PC-9 (cell line): ENCODE measurements around the gene ADARB2. TPM values are rescaled to one million over a fixed set of nuclear protein-coding genes. Genes with fewer than 3 reads are reported as not detected.

ENCODE experiments used
- BruUV-seq: library from RNA; stranded (reverse); fragments of 400-500 nt; replicated peaks from 2 replicates; lab custom pipeline; 2021; lab: Mats Ljungman, UMichigan
- CTCF ChIA-PET: fragments of 300-600 bp; sonication (Branson Sonifier 250); formaldehyde crosslinking; loops from one replicate; lab custom pipeline; 2022; ENCODE audit warnings: antibody characterized with exemption; lab: Charles Lee
- POLR2A ChIA-PET: fragments of 300-600 bp; sonication (Branson Sonifier 250); formaldehyde crosslinking; loops from one replicate; lab custom pipeline; 2022; ENCODE audit warnings: antibody characterized with exemption; ENCODE audit not compliant: unreplicated experiment; lab: Charles Lee
- DNase-seq, 2 experiments: peaks; one replicate each; pipeline versions ENCODE4 v3.0.0 to v3.0.0-alpha.2; 2015 to 2022; ENCODE audit warnings: mixed read lengths in 1 of 2
- H2AFZ ChIP-seq: fragments of 200-600 bp; sonication (generic); 2 replicates; pipeline ENCODE4 v1.8.1; 2017; ENCODE audit warnings: antibody characterized with exemption
- H3F3A ChIP-seq: fragments of 200-600 bp; sonication (generic); 2 replicates; pipeline ENCODE4 v1.8.1; 2017; ENCODE audit warnings: antibody characterized with exemption, mild to moderate bottlenecking, low read depth; ENCODE audit not compliant: insufficient read depth
- H3K27ac ChIP-seq: fragments of 200-600 bp; sonication (generic); 2 replicates; pipeline ENCODE4 v1.6.1; 2016; ENCODE audit warnings: mixed run types
- H3K27me3 ChIP-seq: fragments of 200-600 bp; sonication (generic); 2 replicates; pipeline ENCODE4 v1.6.1; 2016; ENCODE audit warnings: low read depth, mixed run types; ENCODE audit not compliant: insufficient read depth
- H3K36me3 ChIP-seq: fragments of 200-600 bp; sonication (generic); 2 replicates; pipeline ENCODE4 v1.6.1; 2016; ENCODE audit warnings: low read depth, mixed run types
- H3K4me1 ChIP-seq: fragments of 200-600 bp; sonication (generic); replicated peaks from 2 replicates; pipeline ENCODE4 v1.6.1; 2016; ENCODE audit warnings: mixed run types; ENCODE audit not compliant: insufficient read depth
- H3K4me2 ChIP-seq: fragments of 200-600 bp; sonication (generic); 2 replicates; pipeline ENCODE4 v1.6.1; 2017; ENCODE audit warnings: mixed run types
- H3K4me3 ChIP-seq: fragments of 200-600 bp; sonication (generic); 2 replicates; pipeline ENCODE4 v1.6.1; 2016; ENCODE audit warnings: mixed run types
- H3K79me2 ChIP-seq: fragments of 200-600 bp; sonication (generic); 2 replicates; pipeline ENCODE4 v1.6.1; 2017; ENCODE audit warnings: low read depth, mixed run types
- H3K9me2 ChIP-seq: fragments of 200-600 bp; sonication (generic); 2 replicates; pipeline ENCODE4 v1.8.1; 2017; ENCODE audit warnings: mild to moderate bottlenecking; ENCODE audit not compliant: insufficient read depth
- H3K9me3 ChIP-seq: fragments of 200-600 bp; sonication (generic); 2 replicates; pipeline ENCODE4 v1.8.1; 2016; ENCODE audit warnings: low read depth; ENCODE audit not compliant: insufficient read depth
- H4K20me1 ChIP-seq: fragments of 200-600 bp; sonication (generic); 2 replicates; pipeline ENCODE4 v1.8.1; 2017; ENCODE audit not compliant: insufficient read depth
- CTCF ChIP-seq: fragments of 200-600 bp; sonication (generic); conservative IDR thresholded peaks from 2 replicates; pipeline ENCODE4 v1.6.1; 2017; ENCODE audit warnings: mixed run types, antibody characterized with exemption, mild to moderate bottlenecking, moderate library complexity
- EZH2 ChIP-seq: fragments of 200-600 bp; sonication (generic); IDR thresholded peaks from 2 replicates; pipeline ENCODE4 v1.8.0; 2017; ENCODE audit warnings: antibody characterized with exemption, low read depth
- intact Hi-C: fragments of 100-400 bp; cut with micrococcal nuclease; formaldehyde crosslinking; loops from one replicate; pipeline ENCODE4 v1.10.0; 2022; ENCODE audit not compliant: unreplicated experiment
- total RNA-seq: library from RNA; stranded (reverse); gene quantifications from 2 replicates; pipeline ENCODE4 v1.2.3, GENCODE V29; 2021

The ADARB2 gene
- total RNA-seq, 1 experiment from 2014 or later, result not detected

GRCh38 chr10:1615186-1615954 lies 122.0 kb downstream of the ADARB2 start:
- H3K36me3 ChIP-seq, result no peaks in the 10 kb centered on the region
- no peaks in the 10 kb centered on the region for H4K20me1 ChIP-seq
- intact Hi-C loops, result no loop called here
- H3K4me3 ChIP-seq, result no peak overlapping the region
- H3K27me3 ChIP-seq, result peaks cover 51% of the 10 kb centered on the region
- no peaks in the 10 kb centered on the region for H3K9me2 ChIP-seq
- CTCF ChIA-PET, result no interaction called here
- H2AFZ ChIP-seq, result no peak overlapping the region
- no peak for TF ChIP-seq EZH2
- no peak for TF ChIP-seq CTCF
- no peak overlapping the region for H3K27ac ChIP-seq
- no peaks in the 10 kb centered on the region for H3K4me1 ChIP-seq
- no peaks in the 10 kb centered on the region for H3K79me2 ChIP-seq
- no peak overlapping the region for H3K4me2 ChIP-seq
- H3K9me3 ChIP-seq, result no peaks in the 10 kb centered on the region
- POLR2A ChIA-PET, result no interaction called here
- no peaks in the 10 kb centered on the region for H3F3A ChIP-seq
- no peak for DNase-seq
- no TSS peak for BruUV-seq

- Histone ChIP-seq H3K4me3 (no peak overlapping the region), H3K4me1 (no peaks in the 10 kb centered on the region), H2AFZ (no peak overlapping the region), H3K9me2 (no peaks in the 10 kb centered on the region), H3K27me3 (peaks cover 66% of the 10 kb centered on the region), H4K20me1 (no peaks in the 10 kb centered on the region), H3K4me2 (no peak overlapping the region), H3K9me3 (no peaks in the 10 kb centered on the region), H3K36me3 (no peaks in the 10 kb centered on the region), H3K27ac (no peak overlapping the region), H3K79me2 (no peaks in the 10 kb centered on the region), H3F3A (no peaks in the 10 kb centered on the region)
- TF ChIP-seq EZH2 (no peak), CTCF (no peak)
- POLR2A ChIA-PET, result no interaction called here
- BruUV-seq, result no TSS peak
- intact Hi-C loops, result no loop called here
- DNase-seq, result no peak
- CTCF ChIA-PET, result no interaction called here
Observed at GRCh38 chr10:1613511-1613910, 123.8 kb downstream of the ADARB2 start.

- Histone ChIP-seq H3K9me2 (no peaks in the 10 kb centered on the region), H2AFZ (no peak overlapping the region), H3K9me3 (no peaks in the 10 kb centered on the region), H3K4me3 (no peak overlapping the region), H3F3A (no peaks in the 10 kb centered on the region), H3K79me2 (no peaks in the 10 kb centered on the region), H3K27ac (no peak overlapping the region), H3K27me3 (peaks cover 71% of the 10 kb centered on the region), H4K20me1 (no peaks in the 10 kb centered on the region), H3K36me3 (no peaks in the 10 kb centered on the region), H3K4me1 (no peaks in the 10 kb centered on the region), H3K4me2 (no peak overlapping the region)
- DNase-seq, result no peak
- intact Hi-C loops, result no loop called here
- POLR2A ChIA-PET, result no interaction called here
- CTCF ChIA-PET, result no interaction called here
- BruUV-seq, result no TSS peak
- no peak for TF ChIP-seq EZH2
- TF ChIP-seq CTCF, result no peak
Observed at GRCh38 chr10:1612908-1613307, 124.4 kb downstream of the ADARB2 start.
